CD4-positive, CD25-positive, alpha-beta regulatory T cell (primary cell): Measurements from ENCODE around the gene TSPYL1. TPM values are rescaled to one million over a fixed set of nuclear protein-coding genes. Genes with fewer than 3 reads are reported as not detected.
A peak's percentile ranks its signal among the peaks of the same experiment; 100 is the strongest.
"Not testable (repeated sequence)": the region's sequence is repeated elsewhere in the genome, so short reads cannot be mapped to it uniquely, and the experiment has no call there.

Experiments
- ATAC-seq, 2 donors: fragments of 150-1000 bp; cut with Tn5 transposase; one replicate each; pipeline ENCODE4 v1.10.0; 2021; ENCODE audit warnings: low read depth in 2 of 2, moderate number of reproducible peaks in 2 of 2, moderate library complexity in 1 of 2
- DNase-seq, 3 donors: peaks; one replicate each; pipeline versions ENCODE4 v3.0.0 to v3.0.0-alpha.2; 2012 to 2022; ENCODE audit warnings: mixed read lengths in 1 of 3
- H3K27ac ChIP-seq: one replicate; pipeline ENCODE4 v1.7.0; 2013; ENCODE audit warnings: mild to moderate bottlenecking, low read length; ENCODE audit not compliant: insufficient read depth, poor library complexity, severe bottlenecking
- H3K27me3 ChIP-seq: one replicate; pipeline ENCODE4 v1.7.0; 2013; ENCODE audit warnings: low read length; ENCODE audit not compliant: control insufficient read depth, insufficient read depth
- H3K36me3 ChIP-seq: one replicate; pipeline ENCODE4 v1.7.0; 2013; ENCODE audit warnings: mild to moderate bottlenecking, low read length, moderate library complexity; ENCODE audit not compliant: control insufficient read depth, insufficient read depth
- H3K4me1 ChIP-seq: 2 replicates; pipeline ENCODE4 v1.7.0; 2013; ENCODE audit warnings: mild to moderate bottlenecking, low read length; ENCODE audit not compliant: insufficient read depth, control insufficient read depth, poor library complexity, severe bottlenecking
- H3K4me3 ChIP-seq: one replicate; pipeline ENCODE4 v1.7.0; 2013; ENCODE audit warnings: low read depth, mild to moderate bottlenecking, low read length, moderate library complexity
- H3K9me3 ChIP-seq, 2 experiments: 1 replicate in 1 of 2; 2 replicates in 1 of 2; pipeline ENCODE4 v1.7.0; 2013; ENCODE audit warnings: low read length in 2 of 2, mild to moderate bottlenecking in 1 of 2, moderate library complexity in 1 of 2; ENCODE audit not compliant: control insufficient read depth in 2 of 2
- H3K27ac Mint-ChIP-seq, 3 donors: one replicate each; pipeline ENCODE4 v1.8.0; 2020 to 2022; ENCODE audit warnings: mild to moderate bottlenecking in 3 of 3, mixed read lengths in 3 of 3, moderate library complexity in 2 of 3
- H3K27me3 Mint-ChIP-seq: one replicate; pipeline ENCODE4 v1.8.0; 2022; ENCODE audit warnings: mild to moderate bottlenecking, mixed read lengths
- H3K36me3 Mint-ChIP-seq: one replicate; pipeline ENCODE4 v1.8.0; 2020; ENCODE audit warnings: mixed read lengths
- H3K4me1 Mint-ChIP-seq, 4 donors: one replicate each; pipeline ENCODE4 v1.8.0; 2020 to 2022; ENCODE audit warnings: mixed read lengths in 4 of 4, mild to moderate bottlenecking in 1 of 4
- H3K4me3 Mint-ChIP-seq, 4 donors: one replicate each; pipeline ENCODE4 v1.8.0; 2020 to 2022; ENCODE audit warnings: mild to moderate bottlenecking in 4 of 4, mixed read lengths in 4 of 4, moderate library complexity in 3 of 4
- H3K9me3 Mint-ChIP-seq, 7 donors: one replicate each; pipeline ENCODE4 v1.8.0; 2020 to 2022; ENCODE audit warnings: mixed read lengths in 7 of 7, mild to moderate bottlenecking in 3 of 7, moderate library complexity in 2 of 7
- polyA plus RNA-seq, 4 donors: library from polyadenylated mRNA; unstranded; fragments of 300-500 nt; fragmentation: Illumina TruSeq; gene quantifications; one replicate each; pipeline ENCODE4 v1.2.3, GENCODE V29; 2021
- total RNA-seq: library from RNA; stranded (reverse); gene quantifications from one replicate; pipeline ENCODE4 v1.2.3, GENCODE V29; 2022

Gene TSPYL1
- 188 TPM for total RNA-seq
- polyA plus RNA-seq: 10 to 100 TPM; 38.3 to 53.0 (median 43.4) TPM

- Histone ChIP-seq H3K27ac (peak within 1 kb of the TSS; percentile 100), H3K4me1 (peaks cover 56% of the 10 kb centered on the region), H3K36me3 (peaks cover 13% of the 10 kb centered on the region), H3K9me3 (no peaks in the 10 kb centered on the region), H3K4me3 (peak within 1 kb of the TSS; percentile 94), H3K27me3 (no peaks in the 10 kb centered on the region)
- peak within 1 kb of the TSS; percentile 99 to 100 (median 100) for H3K27ac Mint-ChIP-seq
- H3K36me3 Mint-ChIP-seq: peaks cover 35% of the 10 kb centered on the region
- peaks cover 18 to 64% (median 45%) of the 10 kb centered on the region in 4 donors for H3K4me1 Mint-ChIP-seq
- H3K27me3 Mint-ChIP-seq: no peaks in the 10 kb centered on the region
- peak; percentile 93 to 97 (median 97) for DNase-seq
- peak within 1 kb of the TSS; percentile 94 to 99 (median 98) for H3K4me3 Mint-ChIP-seq
- peak; percentile 92 for ATAC-seq
- no peaks in the 10 kb centered on the region for H3K9me3 Mint-ChIP-seq
These were observed at the start of gene TSPYL1 for GRCh38 chr6:116279232-116280160. TSPYL1 (minus strand) TSS chr6:116279930; CDS start chr6:116279830, 100 bp downstream.

GRCh38 chr6:116329156-116329555 is 49.4 kb upstream of the TSPYL1 start:
- no peak for ATAC-seq

GRCh38 chr6:116328528-116328903 is 48.8 kb upstream of the TSPYL1 start:
- Mint-ChIP-seq H3K27me3 (peaks cover 4% of the 10 kb centered on the region), H3K4me1 (no peaks in the 10 kb centered on the region), H3K9me3 (peaks cover 0 to 4% (median 0%) of the 10 kb centered on the region in 7 donors), H3K36me3 (peaks cover 3% of the 10 kb centered on the region), H3K27ac (no peak overlapping the region), H3K4me3 (no peak overlapping the region)
- Histone ChIP-seq H3K4me1 (no peaks in the 10 kb centered on the region), H3K27me3 (no peaks in the 10 kb centered on the region), H3K36me3 (no peaks in the 10 kb centered on the region), H3K27ac (no peak overlapping the region), H3K9me3 (no peaks in the 10 kb centered on the region), H3K4me3 (no peak overlapping the region)
- DNase-seq (no peak), ATAC-seq (no peak)

More at GRCh38 chr6:116329156-116329555, 49.4 kb upstream of the TSPYL1 start:
- H3K4me3 Mint-ChIP-seq: no peak overlapping the region
- DNase-seq: no peak
- H3K4me1 Mint-ChIP-seq: no peaks in the 10 kb centered on the region
- no peaks in the 10 kb centered on the region for H3K36me3 ChIP-seq
- H3K27me3 Mint-ChIP-seq: peaks cover 4% of the 10 kb centered on the region
- H3K36me3 Mint-ChIP-seq: no peaks in the 10 kb centered on the region
- peaks cover 0 to 4% (median 0%) of the 10 kb centered on the region in 7 donors for H3K9me3 Mint-ChIP-seq
- H3K27ac Mint-ChIP-seq: no peak overlapping the region
- no peaks in the 10 kb centered on the region for H3K9me3 ChIP-seq
- no peak overlapping the region for H3K4me3 ChIP-seq
- H3K27me3 ChIP-seq: no peaks in the 10 kb centered on the region
- H3K4me1 ChIP-seq: no peaks in the 10 kb centered on the region
- H3K27ac ChIP-seq: no peak overlapping the region

- Mint-ChIP-seq H3K27me3 (peaks cover 1% of the 10 kb centered on the region), H3K4me1 (no peaks in the 10 kb centered on the region), H3K9me3 (peaks cover 0 to 2% (median 0%) of the 10 kb centered on the region in 7 donors), H3K4me3 (no peak overlapping the region), H3K36me3 (peaks cover 3% of the 10 kb centered on the region), H3K27ac (peak overlapping the region in 1 of 3 donors; percentile 6)
- Histone ChIP-seq H3K4me3 (no peak overlapping the region), H3K9me3 (no peaks in the 10 kb centered on the region), H3K27ac (no peak overlapping the region), H3K36me3 (no peaks in the 10 kb centered on the region), H3K27me3 (no peaks in the 10 kb centered on the region), H3K4me1 (no peaks in the 10 kb centered on the region)
- no peak for DNase-seq
- ATAC-seq: no peak
These were observed 48.2 kb upstream of the TSPYL1 start for GRCh38 chr6:116327803-116328527.

- Histone ChIP-seq H3K36me3 (no peaks in the 10 kb centered on the region), H3K27me3 (no peaks in the 10 kb centered on the region), H3K4me3 (no peak overlapping the region), H3K27ac (no peak overlapping the region), H3K4me1 (no peaks in the 10 kb centered on the region), H3K9me3 (no peaks in the 10 kb centered on the region)
- Mint-ChIP-seq H3K36me3 (peaks cover 3% of the 10 kb centered on the region), H3K9me3 (peaks cover 0 to 2% (median 0%) of the 10 kb centered on the region in 7 donors), H3K4me1 (no peaks in the 10 kb centered on the region), H3K27me3 (no peaks in the 10 kb centered on the region), H3K4me3 (no peak overlapping the region), H3K27ac (no peak overlapping the region)
- DNase-seq: no peak
- ATAC-seq: no peak
These were observed 47.3 kb upstream of the TSPYL1 start for GRCh38 chr6:116326996-116327395.

GRCh38 chr6:116326181-116326671 is 46.5 kb upstream of the TSPYL1 start:
- Histone ChIP-seq H3K4me1 (no peaks in the 10 kb centered on the region), H3K27me3 (no peaks in the 10 kb centered on the region), H3K9me3 (no peaks in the 10 kb centered on the region), H3K36me3 (no peaks in the 10 kb centered on the region), H3K4me3 (no peak overlapping the region), H3K27ac (no peak overlapping the region)
- Mint-ChIP-seq H3K9me3 (peaks cover 0 to 2% (median 0%) of the 10 kb centered on the region in 7 donors), H3K36me3 (peaks cover 3% of the 10 kb centered on the region), H3K27me3 (no peaks in the 10 kb centered on the region), H3K27ac (no peak overlapping the region), H3K4me3 (no peak overlapping the region), H3K4me1 (no peaks in the 10 kb centered on the region)
- DNase-seq (no peak), ATAC-seq (no peak)

GRCh38 chr6:116325634-116326132 is 46.0 kb upstream of the TSPYL1 start:
- H3K36me3 Mint-ChIP-seq, H3K4me3 ChIP-seq, H3K27ac ChIP-seq, ATAC-seq, H3K4me1 Mint-ChIP-seq, H3K36me3 ChIP-seq, H3K27me3 Mint-ChIP-seq, H3K27me3 ChIP-seq, DNase-seq, H3K4me1 ChIP-seq, H3K9me3 Mint-ChIP-seq, H3K27ac Mint-ChIP-seq, H3K9me3 ChIP-seq, H3K4me3 Mint-ChIP-seq: not testable (repeated sequence)
